Uterus (tissue), 4 donors: ENCODE results near the gene KIAA1328. TPM values are rescaled to one million over a fixed set of nuclear protein-coding genes. Genes with fewer than 3 reads are reported as not detected.

Experiments used
- DNase-seq, 2 donors: peaks; one replicate each; pipeline ENCODE4 v3.0.0-alpha.2; 2019 to 2020
- H3K27ac ChIP-seq, 2 donors: fragments of 200-600 bp; sonication (generic); 1 replicate in 1 of 2; 2 replicates in 1 of 2; pipeline ENCODE4 v1.5.1; 2016 to 2018
- H3K27me3 ChIP-seq, 2 donors: fragments of 200-600 bp; sonication (generic); one replicate each; pipeline ENCODE4 v1.5.1; 2018 to 2019; ENCODE audit warnings: control low read depth in 1 of 2
- H3K36me3 ChIP-seq, 2 donors: fragments of 200-600 bp; sonication (generic); one replicate each; pipeline ENCODE4 v1.5.1; 2019; ENCODE audit warnings: control low read depth in 1 of 2
- H3K4me1 ChIP-seq, 2 donors: fragments of 200-600 bp; sonication (generic); one replicate each; pipeline ENCODE4 v1.5.1; 2018 to 2019; ENCODE audit warnings: control low read depth in 1 of 2
- H3K4me3 ChIP-seq, 2 donors: fragments of 200-600 bp; sonication (generic); 1 replicate in 1 of 2; 2 replicates in 1 of 2; pipeline ENCODE4 v1.5.1; 2018 to 2019; ENCODE audit warnings: mild to moderate bottlenecking in 1 of 2
- H3K9me3 ChIP-seq, 2 donors: fragments of 200-600 bp; sonication (generic); one replicate each; pipeline ENCODE4 v1.5.1; 2019; ENCODE audit warnings: control low read depth in 1 of 2
- CTCF ChIP-seq, 4 experiments: fragments of 200-600 bp in 2 of 4; fragments of 450-650 bp in 2 of 4; sonication (generic) in 2 of 4; IDR thresholded peaks; one replicate each; pipeline ENCODE4 v1.5.1; 2016 to 2019; ENCODE audit warnings: antibody characterized with exemption in 4 of 4, mild to moderate bottlenecking in 2 of 4, moderate library complexity in 1 of 4
- POLR2A ChIP-seq, 2 donors: fragments of 450-650 bp; IDR thresholded peaks; one replicate each; pipeline ENCODE4 v1.6.1; 2016; ENCODE audit warnings: antibody characterized with exemption in 2 of 2, mild to moderate bottlenecking in 1 of 2, moderate library complexity in 1 of 2
- intact Hi-C: fragments of 100-400 bp; cut with DNase I; formaldehyde crosslinking; loops from one replicate; pipeline ENCODE4 v1.15.1; 2023; ENCODE audit warnings: low total_unique reads
- total RNA-seq, 4 donors: library from RNA; depleted of rRNA in 3 of 4; stranded (reverse); fragments of >200 nt in 3 of 4; gene quantifications; one replicate each; pipeline versions ENCODE4 v1.1.0 to v1.2.4, GENCODE V29; 2014 to 2023
- donor health status: DM: yes; HTN: yes; CAD: no.

KIAA1328 gene
- total RNA-seq, 4 donors from 2014 or later, result 16.5 to 55.1 (median 31.7) TPM

GRCh38 chr18:37238282-37239108 lies 409.6 kb downstream of the KIAA1328 start:
- no peaks in the 10 kb centered on the region for H3K9me3 ChIP-seq
- no peaks in the 10 kb centered on the region for H3K4me1 ChIP-seq
- H3K27ac ChIP-seq, result no peak overlapping the region
- intact Hi-C loops, result no loop called here
- no peak overlapping the region for H3K4me3 ChIP-seq
- TF ChIP-seq CTCF (IDR thresholded peaks at IDR 0.05) (no peak), POLR2A (IDR thresholded peaks at IDR 0.05) (no peak)
- no peaks in the 10 kb centered on the region for H3K27me3 ChIP-seq
- no peak for DNase-seq
- H3K36me3 ChIP-seq, result no peaks in the 10 kb centered on the region

- Histone ChIP-seq H3K36me3 (no peaks in the 10 kb centered on the region), H3K27me3 (peaks cover 0 to 8% of the 10 kb centered on the region in 2 donors), H3K27ac (no peak overlapping the region), H3K4me1 (no peaks in the 10 kb centered on the region), H3K9me3 (no peaks in the 10 kb centered on the region), H3K4me3 (no peak overlapping the region)
- intact Hi-C loops, result no loop called here
- TF ChIP-seq POLR2A (IDR thresholded peaks at IDR 0.05) (no peak), CTCF (IDR thresholded peaks at IDR 0.05) (no peak)
- DNase-seq, result no peak
Observed at GRCh38 chr18:37242091-37242490, 413.2 kb downstream of the KIAA1328 start.

- no peak for DNase-seq
- TF ChIP-seq POLR2A (IDR thresholded peaks at IDR 0.05) (no peak), CTCF (IDR thresholded peaks at IDR 0.05) (no peak)
- Histone ChIP-seq H3K27me3 (peaks cover 0 to 8% of the 10 kb centered on the region in 2 donors), H3K4me1 (no peaks in the 10 kb centered on the region), H3K36me3 (no peaks in the 10 kb centered on the region), H3K9me3 (no peaks in the 10 kb centered on the region), H3K27ac (no peak overlapping the region), H3K4me3 (no peak overlapping the region)
- intact Hi-C loops, result no loop called here
Observed at GRCh38 chr18:37242826-37243560, 414.1 kb downstream of the KIAA1328 start.

- Histone ChIP-seq H3K27me3 (peaks cover 0 to 8% of the 10 kb centered on the region in 2 donors), H3K27ac (no peak overlapping the region), H3K4me1 (no peaks in the 10 kb centered on the region), H3K9me3 (no peaks in the 10 kb centered on the region), H3K36me3 (no peaks in the 10 kb centered on the region), H3K4me3 (no peak overlapping the region)
- TF ChIP-seq CTCF (IDR thresholded peaks at IDR 0.05), result no peak
- no peak for TF ChIP-seq POLR2A (IDR thresholded peaks at IDR 0.05)
- intact Hi-C loops, result no loop called here
- DNase-seq, result no peak
Observed at GRCh38 chr18:37243741-37244140, 414.8 kb downstream of the KIAA1328 start.

GRCh38 chr18:37244618-37245017 lies 415.7 kb downstream of the KIAA1328 start:
- no peak for DNase-seq
- no peaks in the 10 kb centered on the region for H3K36me3 ChIP-seq

More at GRCh38 chr18:37244618-37245017, 415.7 kb downstream of the KIAA1328 start:
- no peak overlapping the region for H3K27ac ChIP-seq
- no peaks in the 10 kb centered on the region for H3K4me1 ChIP-seq
- intact Hi-C loops, result no loop called here
- no peak overlapping the region for H3K4me3 ChIP-seq
- no peak for TF ChIP-seq CTCF (IDR thresholded peaks at IDR 0.05)
- H3K9me3 ChIP-seq, result no peaks in the 10 kb centered on the region
- H3K27me3 ChIP-seq, result peaks cover 0 to 8% of the 10 kb centered on the region in 2 donors
